Astrocyte (in vitro differentiated cells and primary cell): Measurements from ENCODE around the gene CTNND2.

Experiments
- EZH2 ChIP-seq: IDR thresholded peaks from 2 replicates; pipeline ENCODE4 v1.6.1; 2012; ENCODE audit warnings: mild to moderate bottlenecking, low read length, inconsistent platforms; ENCODE audit not compliant: insufficient read depth
- TF ChIP-seq, protein P1 (sequence below): IDR thresholded peaks from 2 replicates; pipeline ENCODE4 v1.5.1; 2011; ENCODE audit warnings: low read depth, mild to moderate bottlenecking, inconsistent platforms, low read length, moderate library complexity; ENCODE audit not compliant: insufficient read depth

DNA sequence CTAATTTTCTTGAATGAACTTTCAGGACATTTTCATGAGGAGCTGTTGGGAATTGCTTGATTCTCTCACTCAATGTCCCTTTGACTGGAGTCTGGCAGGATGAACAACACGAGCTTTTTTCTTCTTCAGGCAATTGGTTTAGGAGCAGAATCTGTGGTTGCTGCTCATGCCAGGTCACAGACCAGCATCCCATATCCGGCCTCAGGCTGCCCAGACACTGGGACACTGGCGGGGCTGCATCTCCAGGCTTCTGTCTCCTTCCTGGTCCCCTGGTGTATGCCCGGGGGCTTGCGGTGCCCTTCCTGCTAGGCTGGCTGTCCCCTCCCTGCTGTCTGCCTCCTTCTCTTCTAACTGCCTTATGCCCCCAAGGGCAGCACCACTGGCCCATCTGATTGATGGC lies 831.7 kb downstream of the CTNND2 start:
- TF ChIP-seq, protein P1, sequence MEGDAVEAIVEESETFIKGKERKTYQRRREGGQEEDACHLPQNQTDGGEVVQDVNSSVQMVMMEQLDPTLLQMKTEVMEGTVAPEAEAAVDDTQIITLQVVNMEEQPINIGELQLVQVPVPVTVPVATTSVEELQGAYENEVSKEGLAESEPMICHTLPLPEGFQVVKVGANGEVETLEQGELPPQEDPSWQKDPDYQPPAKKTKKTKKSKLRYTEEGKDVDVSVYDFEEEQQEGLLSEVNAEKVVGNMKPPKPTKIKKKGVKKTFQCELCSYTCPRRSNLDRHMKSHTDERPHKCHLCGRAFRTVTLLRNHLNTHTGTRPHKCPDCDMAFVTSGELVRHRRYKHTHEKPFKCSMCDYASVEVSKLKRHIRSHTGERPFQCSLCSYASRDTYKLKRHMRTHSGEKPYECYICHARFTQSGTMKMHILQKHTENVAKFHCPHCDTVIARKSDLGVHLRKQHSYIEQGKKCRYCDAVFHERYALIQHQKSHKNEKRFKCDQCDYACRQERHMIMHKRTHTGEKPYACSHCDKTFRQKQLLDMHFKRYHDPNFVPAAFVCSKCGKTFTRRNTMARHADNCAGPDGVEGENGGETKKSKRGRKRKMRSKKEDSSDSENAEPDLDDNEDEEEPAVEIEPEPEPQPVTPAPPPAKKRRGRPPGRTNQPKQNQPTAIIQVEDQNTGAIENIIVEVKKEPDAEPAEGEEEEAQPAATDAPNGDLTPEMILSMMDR, result no peak
- TF ChIP-seq EZH2, result no peak
